Measurements from ENCODE around the gene SLC18A3.

SLC18A3 gene

DNA sequence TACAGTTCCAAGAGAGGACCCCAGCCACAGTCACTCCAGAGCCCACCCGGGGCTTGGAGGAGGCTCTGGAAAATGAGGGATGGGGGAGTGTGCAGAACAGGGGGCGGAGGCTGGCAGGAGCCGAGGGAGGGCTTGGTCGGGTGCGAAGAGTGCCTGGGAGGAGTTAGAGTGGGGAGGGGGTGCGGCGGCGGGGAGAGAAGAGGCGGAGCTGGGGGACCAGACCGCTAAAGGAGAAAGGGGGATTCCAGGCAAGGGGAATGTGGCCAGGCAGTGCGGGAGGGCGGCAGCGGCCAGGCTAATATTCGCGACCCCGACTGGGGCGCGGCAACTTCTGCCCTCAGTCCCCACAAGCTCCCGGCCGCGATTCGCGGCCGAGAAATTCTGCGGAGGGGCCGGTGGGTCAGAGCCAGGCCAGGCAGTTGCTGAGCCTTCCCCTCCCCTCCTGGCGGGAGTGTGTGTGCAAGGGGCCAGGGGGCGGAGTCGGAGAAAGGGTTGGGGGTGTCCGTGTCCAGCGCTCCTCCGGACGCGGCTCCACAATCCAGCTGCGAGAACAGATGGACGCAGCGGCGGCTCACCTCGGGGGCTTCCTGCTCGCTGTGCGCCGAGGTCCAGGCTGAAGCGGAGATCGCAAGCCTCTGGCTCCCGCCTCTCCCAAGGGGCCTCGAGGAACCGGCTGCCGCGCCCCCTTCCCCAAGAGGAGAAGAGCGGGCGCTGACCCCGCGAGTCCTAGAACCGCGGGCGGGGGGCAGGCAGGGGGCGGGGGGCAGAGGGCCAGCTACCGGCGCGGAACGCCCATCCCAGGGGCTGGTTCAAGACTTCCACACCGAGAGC, 612 bp upstream of the SLC18A3 start:
- TF ChIP-seq, protein P1, sequence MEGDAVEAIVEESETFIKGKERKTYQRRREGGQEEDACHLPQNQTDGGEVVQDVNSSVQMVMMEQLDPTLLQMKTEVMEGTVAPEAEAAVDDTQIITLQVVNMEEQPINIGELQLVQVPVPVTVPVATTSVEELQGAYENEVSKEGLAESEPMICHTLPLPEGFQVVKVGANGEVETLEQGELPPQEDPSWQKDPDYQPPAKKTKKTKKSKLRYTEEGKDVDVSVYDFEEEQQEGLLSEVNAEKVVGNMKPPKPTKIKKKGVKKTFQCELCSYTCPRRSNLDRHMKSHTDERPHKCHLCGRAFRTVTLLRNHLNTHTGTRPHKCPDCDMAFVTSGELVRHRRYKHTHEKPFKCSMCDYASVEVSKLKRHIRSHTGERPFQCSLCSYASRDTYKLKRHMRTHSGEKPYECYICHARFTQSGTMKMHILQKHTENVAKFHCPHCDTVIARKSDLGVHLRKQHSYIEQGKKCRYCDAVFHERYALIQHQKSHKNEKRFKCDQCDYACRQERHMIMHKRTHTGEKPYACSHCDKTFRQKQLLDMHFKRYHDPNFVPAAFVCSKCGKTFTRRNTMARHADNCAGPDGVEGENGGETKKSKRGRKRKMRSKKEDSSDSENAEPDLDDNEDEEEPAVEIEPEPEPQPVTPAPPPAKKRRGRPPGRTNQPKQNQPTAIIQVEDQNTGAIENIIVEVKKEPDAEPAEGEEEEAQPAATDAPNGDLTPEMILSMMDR (IDR thresholded peaks at IDR 0.05) = no peak
- H3K4me1 ChIP-seq (ENCODE audit: control insufficient read depth in 1 of 2, insufficient read depth in 1 of 2, low read depth in 1 of 2, low read length in 1 of 2) = no peaks in the 10 kb centered on the region
- H3K36me3 ChIP-seq = no peaks in the 10 kb centered on the region
- no peaks in the 10 kb centered on the region for H3K9me3 ChIP-seq
- H3K27ac ChIP-seq = no peak overlapping the region
- H3K4me3 ChIP-seq (ENCODE audit: low read depth in 1 of 2, low read length in 1 of 2) = no peak overlapping the region
- H3K27me3 ChIP-seq = peaks cover 100% of the 10 kb centered on the region

DNA sequence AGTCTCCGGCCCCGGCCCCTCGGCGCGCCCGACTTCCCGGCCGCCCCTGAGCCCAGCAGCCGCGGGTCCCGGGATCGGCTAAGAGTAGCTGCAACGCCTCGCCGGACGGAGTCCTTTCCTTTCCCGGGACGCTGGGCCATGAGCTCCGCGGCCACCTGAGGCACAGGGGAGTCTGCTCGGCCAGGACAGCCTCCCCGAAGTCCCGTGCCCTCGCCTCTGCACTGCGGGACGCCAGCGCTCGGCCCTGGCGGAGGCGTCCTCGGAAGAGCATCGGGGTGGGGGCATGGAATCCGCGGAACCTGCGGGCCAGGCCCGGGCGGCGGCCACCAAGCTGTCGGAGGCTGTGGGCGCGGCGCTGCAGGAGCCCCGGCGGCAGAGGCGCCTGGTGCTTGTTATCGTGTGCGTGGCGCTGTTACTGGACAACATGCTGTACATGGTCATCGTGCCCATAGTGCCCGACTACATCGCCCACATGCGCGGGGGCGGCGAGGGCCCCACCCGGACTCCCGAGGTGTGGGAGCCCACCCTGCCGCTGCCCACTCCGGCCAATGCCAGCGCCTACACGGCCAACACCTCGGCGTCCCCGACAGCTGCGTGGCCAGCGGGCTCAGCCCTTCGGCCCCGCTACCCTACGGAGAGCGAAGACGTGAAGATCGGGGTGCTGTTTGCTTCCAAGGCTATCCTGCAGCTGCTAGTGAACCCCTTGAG, 502 bp downstream of the SLC18A3 start:
- H3K27me3 ChIP-seq = peaks cover 100% of the 10 kb centered on the region
- TF ChIP-seq, protein P1 (IDR thresholded peaks at IDR 0.05) = no peak
- H3K4me1 ChIP-seq (ENCODE audit: control insufficient read depth in 1 of 2, insufficient read depth in 1 of 2, low read depth in 1 of 2, low read length in 1 of 2) = no peaks in the 10 kb centered on the region
- no peak overlapping the region for H3K27ac ChIP-seq
- H3K36me3 ChIP-seq = no peaks in the 10 kb centered on the region
- H3K4me3 ChIP-seq (ENCODE audit: low read depth in 1 of 2, low read length in 1 of 2) = no peak overlapping the region
- H3K9me3 ChIP-seq = no peaks in the 10 kb centered on the region

DNA sequence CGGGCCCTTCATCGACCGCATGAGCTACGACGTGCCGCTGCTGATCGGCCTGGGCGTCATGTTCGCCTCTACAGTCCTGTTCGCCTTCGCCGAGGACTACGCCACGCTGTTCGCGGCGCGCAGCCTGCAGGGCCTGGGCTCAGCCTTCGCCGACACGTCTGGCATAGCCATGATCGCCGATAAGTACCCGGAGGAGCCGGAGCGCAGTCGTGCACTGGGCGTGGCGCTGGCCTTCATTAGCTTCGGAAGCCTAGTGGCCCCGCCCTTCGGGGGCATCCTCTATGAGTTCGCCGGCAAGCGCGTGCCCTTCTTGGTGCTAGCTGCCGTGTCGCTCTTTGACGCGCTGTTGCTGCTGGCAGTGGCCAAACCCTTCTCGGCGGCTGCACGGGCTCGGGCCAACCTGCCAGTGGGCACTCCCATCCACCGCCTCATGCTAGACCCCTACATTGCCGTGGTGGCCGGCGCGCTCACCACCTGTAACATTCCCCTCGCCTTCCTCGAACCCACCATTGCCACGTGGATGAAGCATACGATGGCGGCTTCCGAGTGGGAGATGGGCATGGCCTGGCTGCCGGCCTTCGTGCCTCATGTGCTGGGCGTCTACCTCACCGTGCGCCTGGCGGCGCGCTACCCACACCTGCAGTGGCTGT, 1.2 kb downstream of the SLC18A3 start:
- Histone ChIP-seq H3K36me3 (no peaks in the 10 kb centered on the region), H3K9me3 (no peaks in the 10 kb centered on the region), H3K27me3 (peaks cover 100% of the 10 kb centered on the region), H3K4me3 (ENCODE audit: low read depth in 1 of 2, low read length in 1 of 2) (no peak overlapping the region), H3K27ac (no peak overlapping the region), H3K4me1 (ENCODE audit: control insufficient read depth in 1 of 2, insufficient read depth in 1 of 2, low read depth in 1 of 2, low read length in 1 of 2) (no peaks in the 10 kb centered on the region)
- TF ChIP-seq, protein P1 (IDR thresholded peaks at IDR 0.05) = no peak

DNA sequence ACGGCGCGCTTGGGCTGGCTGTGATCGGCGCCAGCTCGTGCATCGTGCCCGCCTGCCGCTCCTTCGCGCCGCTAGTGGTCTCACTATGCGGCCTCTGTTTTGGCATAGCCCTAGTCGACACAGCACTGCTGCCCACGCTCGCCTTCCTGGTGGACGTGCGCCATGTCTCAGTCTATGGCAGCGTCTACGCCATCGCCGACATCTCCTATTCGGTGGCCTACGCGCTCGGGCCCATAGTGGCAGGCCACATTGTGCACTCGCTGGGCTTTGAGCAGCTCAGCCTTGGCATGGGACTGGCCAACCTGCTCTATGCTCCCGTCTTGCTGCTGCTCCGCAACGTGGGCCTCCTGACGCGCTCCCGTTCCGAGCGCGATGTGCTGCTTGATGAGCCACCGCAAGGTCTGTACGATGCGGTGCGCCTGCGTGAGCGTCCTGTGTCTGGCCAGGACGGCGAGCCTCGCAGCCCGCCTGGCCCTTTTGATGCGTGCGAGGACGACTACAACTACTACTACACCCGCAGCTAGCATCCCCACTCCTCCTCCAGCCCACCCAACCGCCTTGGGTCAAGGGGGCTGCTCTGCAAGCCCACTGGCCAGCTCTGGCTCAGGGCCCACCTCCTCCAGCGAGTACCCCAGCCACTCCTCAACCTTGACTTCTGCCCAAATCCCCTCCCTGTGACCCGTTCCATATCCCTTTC, 1.9 kb downstream of the SLC18A3 start:
- no peak overlapping the region for H3K27ac ChIP-seq
- TF ChIP-seq, protein P1 (IDR thresholded peaks at IDR 0.05) = no peak

DNA sequence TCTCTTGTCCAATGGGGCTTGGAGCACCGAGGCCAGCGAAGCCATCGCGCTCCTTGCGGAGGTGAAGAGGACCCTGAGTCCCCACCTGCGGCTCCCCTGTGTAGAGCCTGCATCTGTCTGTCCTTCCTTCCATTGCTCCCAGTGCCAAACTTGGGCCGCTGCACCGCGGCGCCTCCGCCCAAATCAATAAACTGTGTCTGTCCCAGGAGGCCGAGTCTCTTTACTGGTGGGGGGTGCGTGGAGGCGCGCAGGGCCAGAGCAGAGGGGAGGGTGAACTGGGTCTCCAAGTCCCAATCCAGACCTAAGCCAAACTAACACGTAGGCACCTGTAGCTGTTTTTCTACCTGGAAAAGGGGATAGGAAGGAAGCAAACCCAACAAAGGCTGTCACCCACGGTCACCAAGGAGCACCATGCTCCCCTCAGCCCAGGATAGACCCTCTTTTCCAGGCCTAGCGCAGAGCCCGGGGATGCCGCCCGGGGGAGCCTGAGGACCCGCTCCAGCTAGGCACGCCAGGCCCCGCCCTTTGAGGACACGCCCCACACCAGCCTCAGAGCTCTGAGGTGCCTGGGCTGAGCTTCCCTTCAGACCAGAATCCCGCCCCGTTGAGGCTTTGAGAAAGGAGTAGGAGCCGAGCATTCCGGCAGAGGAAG, 2.5 kb downstream of the SLC18A3 start:
- Histone ChIP-seq H3K27ac (no peak overlapping the region), H3K9me3 (no peaks in the 10 kb centered on the region), H3K4me1 (ENCODE audit: control insufficient read depth in 1 of 2, insufficient read depth in 1 of 2, low read depth in 1 of 2, low read length in 1 of 2) (no peaks in the 10 kb centered on the region), H3K4me3 (ENCODE audit: low read depth in 1 of 2, low read length in 1 of 2) (no peak overlapping the region), H3K27me3 (peaks cover 100% of the 10 kb centered on the region), H3K36me3 (no peaks in the 10 kb centered on the region)
- TF ChIP-seq, protein P1 (IDR thresholded peaks at IDR 0.05) = no peak

More for the DNA sequence above, 1.9 kb downstream of the SLC18A3 start:
- no peaks in the 10 kb centered on the region for H3K36me3 ChIP-seq
- no peaks in the 10 kb centered on the region for H3K9me3 ChIP-seq
- no peaks in the 10 kb centered on the region for H3K4me1 ChIP-seq (ENCODE audit: control insufficient read depth in 1 of 2, insufficient read depth in 1 of 2, low read depth in 1 of 2, low read length in 1 of 2)
- H3K27me3 ChIP-seq = peaks cover 100% of the 10 kb centered on the region
- H3K4me3 ChIP-seq (ENCODE audit: low read depth in 1 of 2, low read length in 1 of 2) = no peak overlapping the region

Measured in neutrophil (primary cell).